Activated T-cell treated with anti-CD3 and anti-CD28 coated beads for 48 hours (primary cell): ENCODE measurements around the gene ASB10.
A peak's percentile ranks its signal among the peaks of the same experiment; 100 is the strongest.

ENCODE experiments used
- DNase-seq: peaks from one replicate; pipeline ENCODE4 v3.0.0-alpha.2; 2020; ENCODE audit warnings: low read depth

The ASB10 gene

GRCh38 chr7:151187409-151188251 lies 580 bp upstream of the ASB10 start:
- no peak for DNase-seq

- no peak for DNase-seq
These were observed 1.0 kb downstream of the ASB10 start for GRCh38 chr7:151185762-151186639.

GRCh38 chr7:151181011-151181431 lies 6.0 kb downstream of the ASB10 start:
- no peak for DNase-seq

- no peak for DNase-seq
These were observed 7.1 kb downstream of the ASB10 start for GRCh38 chr7:151179946-151180345.

- DNase-seq = no peak
These were observed 7.7 kb downstream of the ASB10 start for GRCh38 chr7:151179287-151179860.

GRCh38 chr7:151178831-151179230 lies 8.2 kb downstream of the ASB10 start:
- DNase-seq = no peak

GRCh38 chr7:151178236-151178635 lies 8.8 kb downstream of the ASB10 start:
- DNase-seq = no peak

GRCh38 chr7:151177310-151177709 lies 9.7 kb downstream of the ASB10 start:
- DNase-seq = no peak

- DNase-seq = no peak
These were observed 10.6 kb downstream of the ASB10 start for GRCh38 chr7:151176401-151176800.

GRCh38 chr7:151175793-151176311 lies 11.2 kb downstream of the ASB10 start:
- DNase-seq = no peak

GRCh38 chr7:151175047-151175792 lies 11.8 kb downstream of the ASB10 start:
- no peak for DNase-seq

GRCh38 chr7:151174246-151175046 lies 12.6 kb downstream of the ASB10 start:
- DNase-seq = peak; percentile 13

GRCh38 chr7:151173386-151174245 lies 13.4 kb downstream of the ASB10 start:
- no peak for DNase-seq

GRCh38 chr7:151172273-151173141 lies 14.5 kb downstream of the ASB10 start:
- peak; percentile 80 for DNase-seq

- no peak for DNase-seq
These were observed 18.3 kb downstream of the ASB10 start for GRCh38 chr7:151168787-151169162.

GRCh38 chr7:151168003-151168786 lies 18.9 kb downstream of the ASB10 start:
- DNase-seq = peak; percentile 72

- peak; percentile 7 for DNase-seq
These were observed 19.7 kb downstream of the ASB10 start, which contains the start of gene GBX1 for GRCh38 chr7:151167197-151167961. GBX1 (minus strand) TSS chr7:151167694; CDS start chr7:151167548, 146 bp downstream.
